ENCODE measurements around the gene MT1A.

GRCh38 chr16:56589141-56590039 lies 49.1 kb upstream of the MT1A start, which contains the start of gene MT3:
- no peak for TF ChIP-seq FOS (IDR thresholded peaks at IDR 0.05; ENCODE audit: borderline replicate concordance, insufficient read depth, low read length)
- TF ChIP-seq CTCF (IDR thresholded peaks at IDR 0.05; ENCODE audit: extremely low read depth in 1 of 2, insufficient read depth in 1 of 2, low read depth in 1 of 2, low read length in 2 of 2) = no peak
- no peak for TF ChIP-seq POLR2A (IDR thresholded peaks at IDR 0.05; ENCODE audit: low read depth, low read length)
